ENCODE results near the gene TOP2A.

The TOP2A gene

GRCh38 chr17:40350689-40351358 lies 66.9 kb downstream of the TOP2A start:
- Histone ChIP-seq H3K27ac (peak overlapping the region; percentile 56), H3K36me3 (ENCODE audit: insufficient read depth, low read length) (peaks cover 32% of the 10 kb centered on the region; the same call in 1 of the 2 replicates), H3K4me3 (peak overlapping the region; percentile 41), H3K9ac (ENCODE audit: insufficient read length) (no peak overlapping the region), H3K9me3 (ENCODE audit: low read depth, low read length) (no peaks in the 10 kb centered on the region)
- TF ChIP-seq EZH2 (IDR thresholded peaks at IDR 0.05) (no peak), FOXP2 (optimal IDR thresholded peaks at IDR 0.05; ENCODE audit: control extremely low read depth, extremely low read length, insufficient read depth) (no peak), POLR2AphosphoS5 (IDR thresholded peaks at IDR 0.05; ENCODE audit: borderline replicate concordance, low read depth, low read length) (no peak)
- no peak for DNase-seq (ENCODE audit: low read depth, low spot score)

DNA sequence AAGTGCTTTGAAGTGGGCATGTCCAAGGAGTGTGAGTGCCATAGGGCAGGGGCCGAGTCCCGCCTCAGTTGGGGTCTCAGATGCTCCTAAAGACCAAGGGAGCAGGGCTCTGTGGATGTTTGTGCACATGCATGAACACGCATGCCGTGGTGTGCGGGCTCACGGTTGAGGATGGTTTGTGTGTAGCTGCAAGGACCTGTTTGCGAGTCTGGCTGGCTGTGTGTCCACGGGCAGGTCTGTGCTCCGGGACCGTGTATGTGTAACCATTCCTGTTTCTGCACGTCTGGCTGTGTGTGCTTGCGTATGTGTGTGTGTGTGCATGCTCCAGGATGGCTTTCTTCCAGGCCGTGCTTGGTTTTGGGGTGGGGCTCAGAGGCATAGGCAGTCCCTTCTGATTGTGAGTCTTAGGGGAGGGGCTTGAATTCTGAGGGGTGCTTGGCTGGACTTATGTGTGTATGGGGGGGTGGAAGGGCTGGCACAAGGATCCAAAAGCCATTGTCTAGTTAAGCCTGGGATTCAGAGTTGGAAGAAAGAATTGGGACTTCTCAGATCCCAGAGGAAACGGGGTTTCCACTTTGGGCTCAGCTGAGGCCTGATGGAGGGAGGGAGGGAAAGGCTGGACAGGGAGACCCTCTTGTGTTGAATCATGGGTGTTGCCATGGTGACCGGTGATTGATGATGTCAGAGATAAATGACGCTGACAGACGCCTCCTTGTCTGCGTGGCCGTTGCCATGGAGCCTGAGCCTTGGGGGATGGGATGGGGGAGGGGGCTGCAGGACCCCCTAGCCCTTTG lies 67.6 kb downstream of the TOP2A start:
- Histone ChIP-seq H3K4me3 (peak overlapping the region; percentile 41), H3K9me3 (ENCODE audit: low read depth, low read length) (no peaks in the 10 kb centered on the region), H3K36me3 (ENCODE audit: insufficient read depth, low read length) (peaks cover 26% of the 10 kb centered on the region; the same call in 1 of the 2 replicates), H3K27ac (peak overlapping the region; percentile 56; the same call in 1 of the 2 replicates), H3K9ac (ENCODE audit: insufficient read length) (no peak overlapping the region)
- no peak for DNase-seq (ENCODE audit: low read depth, low spot score)
- TF ChIP-seq POLR2AphosphoS5 (IDR thresholded peaks at IDR 0.05; ENCODE audit: borderline replicate concordance, low read depth, low read length) (no peak), FOXP2 (optimal IDR thresholded peaks at IDR 0.05; ENCODE audit: control extremely low read depth, extremely low read length, insufficient read depth) (no peak)

- Histone ChIP-seq H3K36me3 (ENCODE audit: insufficient read depth, low read length) (peaks cover 26% of the 10 kb centered on the region; the same call in 1 of the 2 replicates), H3K27ac (no peak overlapping the region), H3K4me3 (no peak overlapping the region), H3K9me3 (ENCODE audit: low read depth, low read length) (no peaks in the 10 kb centered on the region), H3K9ac (ENCODE audit: insufficient read length) (no peak overlapping the region)
- no peak for DNase-seq (ENCODE audit: low read depth, low spot score)
- TF ChIP-seq FOXP2 (optimal IDR thresholded peaks at IDR 0.05; ENCODE audit: control extremely low read depth, extremely low read length, insufficient read depth) (no peak), EZH2 (IDR thresholded peaks at IDR 0.05) (no peak), POLR2AphosphoS5 (IDR thresholded peaks at IDR 0.05; ENCODE audit: borderline replicate concordance, low read depth, low read length) (no peak)
Observed at GRCh38 chr17:40349477-40349894, 68.2 kb downstream of the TOP2A start.

- Histone ChIP-seq H3K36me3 (ENCODE audit: insufficient read depth, low read length) (peaks cover 23% of the 10 kb centered on the region; the same call in 1 of the 2 replicates), H3K9ac (ENCODE audit: insufficient read length) (no peak overlapping the region), H3K9me3 (ENCODE audit: low read depth, low read length) (no peaks in the 10 kb centered on the region), H3K27ac (peak overlapping the region; percentile 54; the same call in 1 of the 2 replicates), H3K4me3 (no peak overlapping the region)
- no peak for DNase-seq (ENCODE audit: low read depth, low spot score)
- no peak for TF ChIP-seq FOXP2 (optimal IDR thresholded peaks at IDR 0.05; ENCODE audit: control extremely low read depth, extremely low read length, insufficient read depth)
- no peak for TF ChIP-seq POLR2AphosphoS5 (IDR thresholded peaks at IDR 0.05; ENCODE audit: borderline replicate concordance, low read depth, low read length)
- no peak for TF ChIP-seq EZH2 (IDR thresholded peaks at IDR 0.05)
Observed at GRCh38 chr17:40348562-40349476, 68.9 kb downstream of the TOP2A start.

DNA sequence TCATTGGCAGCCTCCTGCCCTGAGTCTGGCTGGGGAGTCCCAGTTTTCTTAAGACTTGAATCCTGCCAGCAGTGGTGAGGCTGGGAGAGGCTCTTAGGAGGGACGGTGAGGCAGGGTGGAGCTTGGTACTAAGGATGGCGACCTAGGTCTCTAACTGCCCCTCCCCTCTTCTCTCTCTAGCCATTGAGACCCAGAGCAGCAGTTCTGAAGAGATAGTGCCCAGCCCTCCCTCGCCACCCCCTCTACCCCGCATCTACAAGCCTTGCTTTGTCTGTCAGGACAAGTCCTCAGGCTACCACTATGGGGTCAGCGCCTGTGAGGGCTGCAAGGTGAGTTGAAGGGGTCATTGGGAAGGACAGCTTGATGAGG lies 69.6 kb downstream of the TOP2A start:
- no peak overlapping the region for H3K4me3 ChIP-seq
- no peak for DNase-seq (ENCODE audit: low read depth, low spot score)
- TF ChIP-seq POLR2AphosphoS5 (IDR thresholded peaks at IDR 0.05; ENCODE audit: borderline replicate concordance, low read depth, low read length), result no peak
- no peak for TF ChIP-seq EZH2 (IDR thresholded peaks at IDR 0.05)
- peaks cover 22% of the 10 kb centered on the region; the same call in 1 of the 2 replicates for H3K36me3 ChIP-seq (ENCODE audit: insufficient read depth, low read length)
- H3K27ac ChIP-seq, result peak overlapping the region; percentile 54; the same call in 1 of the 2 replicates
- H3K9ac ChIP-seq (ENCODE audit: insufficient read length), result no peak overlapping the region
- H3K9me3 ChIP-seq (ENCODE audit: low read depth, low read length), result no peaks in the 10 kb centered on the region

- H3K36me3 ChIP-seq (ENCODE audit: insufficient read depth, low read length), result peaks cover 16% of the 10 kb centered on the region; the same call in 1 of the 2 replicates
- no peak overlapping the region for H3K9ac ChIP-seq (ENCODE audit: insufficient read length)
- no peak for TF ChIP-seq FOXP2 (optimal IDR thresholded peaks at IDR 0.05; ENCODE audit: control extremely low read depth, extremely low read length, insufficient read depth)
- no peak for TF ChIP-seq EZH2 (IDR thresholded peaks at IDR 0.05)
- no peak for TF ChIP-seq POLR2AphosphoS5 (IDR thresholded peaks at IDR 0.05; ENCODE audit: borderline replicate concordance, low read depth, low read length)
- DNase-seq (ENCODE audit: low read depth, low spot score), result no peak
- H3K9me3 ChIP-seq (ENCODE audit: low read depth, low read length), result no peaks in the 10 kb centered on the region
- no peak overlapping the region for H3K27ac ChIP-seq
- H3K4me3 ChIP-seq, result no peak overlapping the region
Observed at GRCh38 chr17:40347319-40348135, 70.2 kb downstream of the TOP2A start.

DNA sequence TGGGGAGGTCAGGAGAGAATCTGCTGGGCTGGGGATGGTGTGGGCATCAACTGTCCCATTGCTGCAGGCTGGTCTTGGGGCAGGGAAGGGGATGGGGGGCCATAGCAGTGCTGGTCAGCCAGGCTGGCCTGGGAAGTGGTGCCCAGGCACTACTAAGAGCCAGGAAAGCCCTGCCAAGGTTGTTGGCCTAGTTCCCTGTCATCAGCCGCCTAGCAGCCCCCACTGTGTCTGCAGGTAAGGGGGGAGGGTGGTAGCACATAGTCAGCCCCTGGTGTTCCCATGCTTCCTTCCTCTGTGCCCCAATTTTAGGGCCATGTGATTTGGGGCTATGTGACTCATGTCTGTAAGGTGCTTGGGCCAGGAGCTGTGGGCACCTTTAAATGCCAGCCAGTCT lies 70.9 kb downstream of the TOP2A start:
- H3K27ac ChIP-seq, result peak overlapping the region; percentile 42; the same call in 1 of the 2 replicates
- H3K4me3 ChIP-seq, result no peak overlapping the region
- TF ChIP-seq FOXP2 (optimal IDR thresholded peaks at IDR 0.05; ENCODE audit: control extremely low read depth, extremely low read length, insufficient read depth) (no peak), POLR2AphosphoS5 (IDR thresholded peaks at IDR 0.05; ENCODE audit: borderline replicate concordance, low read depth, low read length) (no peak), EZH2 (IDR thresholded peaks at IDR 0.05) (no peak)
- H3K9me3 ChIP-seq (ENCODE audit: low read depth, low read length), result no peaks in the 10 kb centered on the region
- no peak overlapping the region for H3K9ac ChIP-seq (ENCODE audit: insufficient read length)
- H3K36me3 ChIP-seq (ENCODE audit: insufficient read depth, low read length), result peaks cover 8% of the 10 kb centered on the region; the same call in 1 of the 2 replicates
- DNase-seq (ENCODE audit: low read depth, low spot score), result no peak
